Fibroblast of lung (primary cell): ENCODE measurements around the gene MSMO1. TPM values are rescaled to one million over a fixed set of nuclear protein-coding genes. Genes with fewer than 3 reads are reported as not detected.

ENCODE experiments used
- DNase-seq, 2 donors: peaks; one replicate each; pipeline versions ENCODE4 v3.0.0 to v3.0.0-alpha.2; 2010; ENCODE audit warnings: low read depth in 2 of 2
- H2AFZ ChIP-seq: 2 replicates; pipeline ENCODE4 v1.5.1; 2012; ENCODE audit warnings: low read length, control low read depth, inconsistent platforms
- H3K27ac ChIP-seq: 2 replicates; pipeline ENCODE4 v1.5.1; 2011; ENCODE audit warnings: low read length, control low read depth; ENCODE audit not compliant: insufficient read depth
- H3K27me3 ChIP-seq: 2 replicates; pipeline ENCODE4 v1.5.1; 2011; ENCODE audit warnings: mild to moderate bottlenecking, low read length; ENCODE audit not compliant: control insufficient read depth, insufficient read depth
- H3K36me3 ChIP-seq: 2 replicates; pipeline ENCODE4 v1.5.1; 2011; ENCODE audit warnings: low read length; ENCODE audit not compliant: control insufficient read depth, insufficient read depth
- H3K4me1 ChIP-seq: 2 replicates; pipeline ENCODE4 v1.5.1; 2011; ENCODE audit warnings: low read length; ENCODE audit not compliant: control insufficient read depth, insufficient read depth; ENCODE audit errors: extremely low read depth
- H3K4me2 ChIP-seq: 2 replicates; pipeline ENCODE4 v1.5.1; 2011; ENCODE audit warnings: low read length, control low read depth; ENCODE audit not compliant: insufficient read depth; ENCODE audit errors: extremely low read depth
- H3K4me3 ChIP-seq, 4 experiments: fragments of 200-600 bp in 1 of 4; sonication (generic) in 1 of 4; replicated peaks in 1 of 4; 2 replicates each; pipeline ENCODE4 v1.5.1; 2011 to 2016; ENCODE audit warnings: low read length in 4 of 4, low read depth in 3 of 4, mild to moderate bottlenecking in 3 of 4, control low read depth in 2 of 4, inconsistent platforms in 1 of 4, mixed read lengths in 1 of 4; ENCODE audit not compliant: insufficient read depth in 1 of 4; ENCODE audit errors: control extremely low read depth in 1 of 4
- H3K79me2 ChIP-seq: 2 replicates; pipeline ENCODE4 v1.5.1; 2012; ENCODE audit warnings: mild to moderate bottlenecking, low read length, inconsistent platforms; ENCODE audit not compliant: control insufficient read depth, insufficient read depth
- H3K9ac ChIP-seq: 2 replicates; pipeline ENCODE4 v1.5.1; 2011; ENCODE audit warnings: mild to moderate bottlenecking, low read length, control low read depth; ENCODE audit not compliant: insufficient read depth
- H3K9me3 ChIP-seq: 2 replicates; pipeline ENCODE4 v1.5.1; 2012; ENCODE audit warnings: low read depth, low read length; ENCODE audit not compliant: control insufficient read depth, insufficient read depth
- H4K20me1 ChIP-seq: 2 replicates; pipeline ENCODE4 v1.5.1; 2011; ENCODE audit warnings: low read length; ENCODE audit not compliant: control insufficient read depth, insufficient read depth; ENCODE audit errors: extremely low read depth
- EZH2 ChIP-seq: IDR thresholded peaks from 2 replicates; pipeline ENCODE4 v1.5.1; 2012; ENCODE audit warnings: low read length, control low read depth, mild to moderate bottlenecking; ENCODE audit errors: missing control alignments
- polyA plus RNA-seq, 2 donors: library from polyadenylated mRNA; depleted of rRNA in 1 of 2; stranded (reverse) in 1 of 2; unstranded in 1 of 2; fragments of >200 nt; gene quantifications; 2 replicates each; pipeline ENCODE4 v1.2.1, GENCODE V29; 2011 to 2012; ENCODE audit warnings: missing spikeins in 1 of 2
- total RNA-seq: library from RNA; depleted of rRNA; stranded (reverse); fragments of >200 nt; gene quantifications from 2 replicates; pipeline ENCODE4 v1.2.1, GENCODE V29; 2014
- TF ChIP-seq, protein P1 (sequence below), 2 donors: IDR thresholded peaks in 1 of 2; conservative IDR thresholded peaks in 1 of 2; 1 replicate in 1 of 2; 2 replicates in 1 of 2; pipeline ENCODE4 v1.5.1; 2011 to 2012; ENCODE audit warnings: low read length in 2 of 2, control low read depth in 1 of 2, inconsistent platforms in 1 of 2, low read depth in 1 of 2, mild to moderate bottlenecking in 1 of 2

The MSMO1 gene
- total and polyA plus RNA-seq, 2 donors (not counting 1 experiment from before 2014, with no cell fraction given): 328 to 743 TPM

DNA sequence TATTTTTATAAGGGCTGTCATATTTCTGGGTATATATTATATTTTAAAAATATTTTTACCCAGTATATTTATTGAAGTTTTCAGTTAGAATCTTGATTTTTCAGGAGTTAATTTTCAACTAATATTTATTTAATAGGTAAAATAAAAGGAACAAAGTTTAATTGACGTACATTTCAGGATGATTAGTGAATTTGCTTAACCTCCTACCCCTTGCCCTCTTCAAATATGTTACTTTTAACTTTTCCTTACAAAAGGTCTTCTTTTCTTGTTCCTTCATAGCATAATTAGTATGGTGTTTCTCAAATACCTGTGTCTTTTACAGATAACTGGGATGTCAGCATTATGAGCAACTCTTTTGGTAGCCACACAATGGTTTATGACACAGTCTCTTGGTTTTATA, 24.8 kb upstream of the MSMO1 start:
- Histone ChIP-seq H2AFZ (no peak overlapping the region), H4K20me1 (no peaks in the 10 kb centered on the region), H3K36me3 (no peaks in the 10 kb centered on the region), H3K27ac (no peak overlapping the region), H3K9ac (no peak overlapping the region), H3K4me3 (no peak overlapping the region), H3K27me3 (no peaks in the 10 kb centered on the region), H3K79me2 (no peaks in the 10 kb centered on the region), H3K4me1 (peaks cover 3% of the 10 kb centered on the region), H3K9me3 (no peaks in the 10 kb centered on the region), H3K4me2 (no peak overlapping the region)
- peak in 1 of 2 donors; percentile 7 for DNase-seq
- TF ChIP-seq EZH2: no peak
- TF ChIP-seq, protein P1, sequence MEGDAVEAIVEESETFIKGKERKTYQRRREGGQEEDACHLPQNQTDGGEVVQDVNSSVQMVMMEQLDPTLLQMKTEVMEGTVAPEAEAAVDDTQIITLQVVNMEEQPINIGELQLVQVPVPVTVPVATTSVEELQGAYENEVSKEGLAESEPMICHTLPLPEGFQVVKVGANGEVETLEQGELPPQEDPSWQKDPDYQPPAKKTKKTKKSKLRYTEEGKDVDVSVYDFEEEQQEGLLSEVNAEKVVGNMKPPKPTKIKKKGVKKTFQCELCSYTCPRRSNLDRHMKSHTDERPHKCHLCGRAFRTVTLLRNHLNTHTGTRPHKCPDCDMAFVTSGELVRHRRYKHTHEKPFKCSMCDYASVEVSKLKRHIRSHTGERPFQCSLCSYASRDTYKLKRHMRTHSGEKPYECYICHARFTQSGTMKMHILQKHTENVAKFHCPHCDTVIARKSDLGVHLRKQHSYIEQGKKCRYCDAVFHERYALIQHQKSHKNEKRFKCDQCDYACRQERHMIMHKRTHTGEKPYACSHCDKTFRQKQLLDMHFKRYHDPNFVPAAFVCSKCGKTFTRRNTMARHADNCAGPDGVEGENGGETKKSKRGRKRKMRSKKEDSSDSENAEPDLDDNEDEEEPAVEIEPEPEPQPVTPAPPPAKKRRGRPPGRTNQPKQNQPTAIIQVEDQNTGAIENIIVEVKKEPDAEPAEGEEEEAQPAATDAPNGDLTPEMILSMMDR (conservative IDR thresholded peaks at IDR 0.05 in 1 of 2, IDR thresholded peaks at IDR 0.05 in 1 of 2; ENCODE audit: low read depth in 1 of 2, low read length in 2 of 2): no peak

DNA sequence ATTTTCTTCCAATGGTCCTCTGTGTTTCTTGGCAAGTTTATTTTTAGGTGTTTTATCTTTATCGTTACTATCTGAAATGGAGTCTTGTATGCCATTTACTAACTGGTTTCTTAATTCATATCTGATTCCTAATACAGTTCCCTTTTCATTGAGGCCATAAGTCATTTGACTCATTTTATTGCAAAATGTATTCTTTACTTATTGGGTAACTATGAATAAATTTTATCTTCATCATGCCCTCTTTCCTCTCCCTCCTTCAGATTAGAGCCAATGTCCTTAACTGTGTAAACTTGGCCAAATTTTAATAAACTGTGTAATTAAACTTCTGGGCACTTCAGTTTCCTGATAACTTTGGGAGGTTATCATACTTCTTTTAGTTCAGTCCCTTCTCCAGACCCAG, 19.3 kb upstream of the MSMO1 start:
- Histone ChIP-seq H3K4me2 (no peak overlapping the region), H3K36me3 (no peaks in the 10 kb centered on the region), H2AFZ (no peak overlapping the region), H3K27ac (no peak overlapping the region), H3K27me3 (no peaks in the 10 kb centered on the region), H3K4me3 (no peak overlapping the region), H3K9ac (no peak overlapping the region), H3K9me3 (no peaks in the 10 kb centered on the region), H4K20me1 (no peaks in the 10 kb centered on the region), H3K79me2 (no peaks in the 10 kb centered on the region), H3K4me1 (peaks cover 4% of the 10 kb centered on the region)
- DNase-seq: peak in 1 of 2 donors; percentile 58
- TF ChIP-seq EZH2: no peak
- TF ChIP-seq, protein P1 (conservative IDR thresholded peaks at IDR 0.05 in 1 of 2, IDR thresholded peaks at IDR 0.05 in 1 of 2; ENCODE audit: low read depth in 1 of 2, low read length in 2 of 2): no peak

DNA sequence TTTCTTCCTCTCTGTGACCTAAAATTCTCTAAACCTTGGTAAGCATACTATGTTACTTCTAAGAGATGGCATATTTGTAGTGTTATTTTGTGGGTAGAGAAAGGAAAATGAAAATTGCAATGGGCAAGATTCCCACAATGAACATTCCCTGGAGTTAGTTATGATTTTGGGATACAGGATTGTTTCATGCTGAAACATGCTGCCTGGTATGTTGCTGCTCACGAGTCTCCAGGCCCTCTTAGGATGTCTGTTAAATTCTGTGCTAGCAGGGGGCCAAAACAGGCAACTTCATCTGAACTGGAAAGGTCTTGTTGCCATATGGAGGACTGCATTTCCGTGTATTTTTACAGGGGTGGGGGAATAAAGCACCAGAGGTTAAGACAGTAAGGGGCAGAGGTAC, 18.9 kb upstream of the MSMO1 start:
- no peaks in the 10 kb centered on the region for H3K9me3 ChIP-seq
- no peaks in the 10 kb centered on the region for H3K36me3 ChIP-seq
- DNase-seq: no peak
- H4K20me1 ChIP-seq: no peaks in the 10 kb centered on the region
- no peaks in the 10 kb centered on the region for H3K79me2 ChIP-seq
- no peak overlapping the region for H3K4me2 ChIP-seq
- H3K27ac ChIP-seq: no peak overlapping the region
- no peaks in the 10 kb centered on the region for H3K27me3 ChIP-seq
- TF ChIP-seq, protein P1 (conservative IDR thresholded peaks at IDR 0.05 in 1 of 2, IDR thresholded peaks at IDR 0.05 in 1 of 2; ENCODE audit: low read depth in 1 of 2, low read length in 2 of 2): no peak
- no peak for TF ChIP-seq EZH2
- no peak overlapping the region for H3K4me3 ChIP-seq
- H2AFZ ChIP-seq: no peak overlapping the region
- H3K9ac ChIP-seq: no peak overlapping the region
- H3K4me1 ChIP-seq: peaks cover 4% of the 10 kb centered on the region
